Measurements from ENCODE around the gene DLX6. TPM values are rescaled to one million over a fixed set of nuclear protein-coding genes. Genes with fewer than 3 reads are reported as not detected.
A peak's percentile ranks its signal among the peaks of the same experiment; 100 is the strongest.
"Not testable (repeated sequence)": the region's sequence is repeated elsewhere in the genome, so short reads cannot be mapped to it uniquely, and the experiment has no call there.

DLX6 gene
- total RNA-seq, 2 donors from 2014 or later = not detected

- ATAC-seq (replicated peaks in 1 of 2) (peak; percentile 32 to 33), DNase-seq (no peak)
- H3K27ac Mint-ChIP-seq = no peak overlapping the region
- H3K9me3 Mint-ChIP-seq = no peaks in the 10 kb centered on the region
- H3K4me3 Mint-ChIP-seq = peak overlapping the region; percentile 78 to 86
- H3K27me3 Mint-ChIP-seq (ENCODE audit: low read depth) = peaks cover 81% of the 10 kb centered on the region
- peaks cover 61% of the 10 kb centered on the region for H3K4me1 Mint-ChIP-seq (ENCODE audit: low read depth)
- no peaks in the 10 kb centered on the region for H3K36me3 Mint-ChIP-seq (ENCODE audit: insufficient read depth in 2 of 2)
These were observed 20.8 kb downstream of the DLX6 start for GRCh38 chr7:97025983-97026714.

GRCh38 chr7:97026715-97027426 is 21.5 kb downstream of the DLX6 start:
- Mint-ChIP-seq H3K4me1 (ENCODE audit: low read depth) (peaks cover 55% of the 10 kb centered on the region), H3K36me3 (ENCODE audit: insufficient read depth in 2 of 2) (no peaks in the 10 kb centered on the region), H3K4me3 (peak overlapping the region; percentile 78 to 86), H3K27ac (no peak overlapping the region), H3K9me3 (no peaks in the 10 kb centered on the region), H3K27me3 (ENCODE audit: low read depth) (peaks cover 80% of the 10 kb centered on the region)
- DNase-seq (no peak), ATAC-seq (replicated peaks in 1 of 2) (no peak)

GRCh38 chr7:97027427-97028234 is 22.3 kb downstream of the DLX6 start:
- H3K27me3 Mint-ChIP-seq (ENCODE audit: low read depth) = peaks cover 72% of the 10 kb centered on the region
- no peaks in the 10 kb centered on the region for H3K9me3 Mint-ChIP-seq
- no peaks in the 10 kb centered on the region for H3K36me3 Mint-ChIP-seq (ENCODE audit: insufficient read depth in 2 of 2)
- H3K4me3 Mint-ChIP-seq = peak overlapping the region; percentile 78 to 86
- ATAC-seq (replicated peaks in 1 of 2) = peak; percentile 79 to 84
- H3K27ac Mint-ChIP-seq = no peak overlapping the region
- DNase-seq = peak; percentile 64 to 69
- H3K4me1 Mint-ChIP-seq (ENCODE audit: low read depth) = peaks cover 48% of the 10 kb centered on the region

- H3K4me3 Mint-ChIP-seq; H3K36me3 Mint-ChIP-seq (ENCODE audit: insufficient read depth in 2 of 2); H3K9me3 Mint-ChIP-seq; H3K27ac Mint-ChIP-seq; H3K4me1 Mint-ChIP-seq (ENCODE audit: low read depth); ATAC-seq (replicated peaks in 1 of 2); DNase-seq: not testable (repeated sequence)
- peaks cover 21% of the 10 kb centered on the region for H3K27me3 Mint-ChIP-seq (ENCODE audit: low read depth)
These were observed 29.0 kb downstream of the DLX6 start for GRCh38 chr7:97034213-97034852.

- Mint-ChIP-seq H3K4me1 (ENCODE audit: low read depth) (no peaks in the 10 kb centered on the region), H3K4me3 (no peak overlapping the region), H3K36me3 (ENCODE audit: insufficient read depth in 2 of 2) (no peaks in the 10 kb centered on the region), H3K9me3 (no peaks in the 10 kb centered on the region), H3K27me3 (ENCODE audit: low read depth) (peaks cover 53% of the 10 kb centered on the region), H3K27ac (no peak overlapping the region)
- ATAC-seq (replicated peaks in 1 of 2) (no peak), DNase-seq (no peak)
These were observed 34.2 kb downstream of the DLX6 start for GRCh38 chr7:97039374-97040065.

- Mint-ChIP-seq H3K4me3 (no peak overlapping the region), H3K4me1 (ENCODE audit: low read depth) (no peaks in the 10 kb centered on the region), H3K36me3 (ENCODE audit: insufficient read depth in 2 of 2) (no peaks in the 10 kb centered on the region), H3K27ac (no peak overlapping the region), H3K9me3 (no peaks in the 10 kb centered on the region), H3K27me3 (ENCODE audit: low read depth) (peaks cover 58% of the 10 kb centered on the region)
- no peak for ATAC-seq (replicated peaks in 1 of 2)
- DNase-seq = no peak
These were observed 37.9 kb downstream of the DLX6 start for GRCh38 chr7:97043281-97043680.

Other genes with a start within 250 kb of the DLX6 start
- gene DLX5, start 19.3 kb downstream of the DLX6 start, total RNA-seq = not detected
- gene SDHAF3, start 112.1 kb downstream of the DLX6 start, total RNA-seq = 10 to 100 TPM; 16.1 to 19.0 TPM